Measurements from ENCODE around the gene ZCCHC24.

GRCh38 chr10:79430325-79430905, 15.0 kb downstream of the ZCCHC24 start:
- TF ChIP-seq CTCF (conservative IDR thresholded peaks at IDR 0.05; ENCODE audit: low read length), result no peak
- no peak for TF ChIP-seq EZH2phosphoT487 (IDR thresholded peaks at IDR 0.05; ENCODE audit: borderline replicate concordance, low read depth, low read length)

All from OCI-LY7 (cell line).